Measurements from ENCODE around the gene HNRNPA1. TPM values are rescaled to one million over a fixed set of nuclear protein-coding genes. Genes with fewer than 3 reads are reported as not detected.

Gene HNRNPA1
- total and polyA plus RNA-seq, 9 of the 15 experiments (the other 6 are each of a cell fraction or from before 2014, with no cell fraction given), result 1,166 to 2,703 (median 1,815) TPM

DNA sequence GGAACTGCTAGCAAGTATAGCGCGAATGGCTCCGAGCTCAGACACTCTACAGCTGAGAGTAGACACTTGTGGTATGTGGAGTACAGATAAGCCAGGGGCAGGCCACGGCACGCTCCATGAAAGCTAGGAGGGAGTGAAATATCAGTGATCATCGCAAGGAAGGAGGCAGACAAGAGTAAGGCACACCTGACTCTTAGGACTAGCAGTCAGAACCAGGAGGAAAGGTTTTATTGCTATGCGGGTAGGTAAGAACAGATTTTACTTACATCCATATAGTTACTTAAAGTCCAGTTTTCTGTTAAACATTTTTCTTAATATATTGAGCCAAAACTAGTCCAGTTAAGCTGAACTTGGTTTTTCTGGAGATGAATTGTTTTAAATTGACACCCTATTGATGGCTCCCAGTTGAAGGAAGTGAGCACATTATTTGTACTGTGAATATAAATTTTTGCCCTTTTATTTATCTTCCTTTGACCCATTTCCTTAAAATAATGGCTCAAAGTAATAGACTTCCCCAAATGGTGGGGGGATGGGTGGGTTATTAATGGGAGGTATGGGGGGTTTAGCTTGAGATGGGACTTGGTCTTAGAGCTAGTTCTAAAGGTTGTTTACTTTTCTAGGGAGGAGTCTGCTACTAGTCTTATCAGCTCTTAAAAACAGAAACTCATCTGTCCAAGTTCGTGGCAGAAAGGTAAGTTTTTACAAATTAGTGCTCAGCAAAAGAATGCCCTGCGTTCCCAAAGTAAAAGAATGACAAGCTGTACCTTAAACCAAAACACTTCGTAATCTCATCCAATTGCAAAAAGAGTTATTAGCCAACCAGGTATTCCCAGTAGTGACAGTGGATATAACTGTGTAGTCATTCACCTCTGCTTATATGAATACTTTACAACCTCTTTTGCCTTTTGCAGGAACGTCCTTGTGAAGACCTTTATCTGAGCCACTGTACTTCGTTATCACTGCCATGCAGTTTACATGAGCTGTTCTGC, 5.8 kb downstream of the HNRNPA1 start:
- H3K4me2 ChIP-seq (ENCODE audit: insufficient read depth, low read length), result peak overlapping the region; percentile 99
- intact Hi-C loops (cut with micrococcal nuclease), result loop anchor here (5.0 kb wide), 1 partner anchor 64 kb away; no protein-coding TSS in a partner anchor
- WGBS (ENCODE audit: insufficient coverage, low coverage, missing lambda C conversion rate), result 3% methylated on average over 12 of the region's 12 CpGs
- H4K20me1 ChIP-seq (replicated peaks; ENCODE audit: control insufficient read depth, insufficient read depth, low read length), result peaks cover 61% of the 10 kb centered on the region
- peak overlapping the region; percentile 67 to 87; a peak in 3 of 4 replicates for H3K9ac ChIP-seq (ENCODE audit: insufficient read depth in 1 of 2, low read depth in 2 of 2, low read length in 2 of 2)
- FAIRE-seq, result peak; percentile 87
- peak overlapping the region; percentile 75 for H3K27ac ChIP-seq (ENCODE audit: extremely low read depth, low read depth, low read length)
- H3K9me1 ChIP-seq (ENCODE audit: control insufficient read depth, insufficient read depth, low read length), result no peaks in the 10 kb centered on the region
- ChIA-PET POLR2A (interaction anchor here (0.7 to 5.3 kb wide), 29 partner anchors 8 to 113 kb away, joined by 3 to 110 read pairs (median 5); partner anchors contain the start of genes COPZ1 and ZNF385A), CTCF (ENCODE audit: low intra/inter-chr PET ratio) (interaction anchor here (0.5 to 1.3 kb wide), 2 partner anchors 82 to 274 kb away, joined by 3 read pairs; no protein-coding TSS in a partner anchor)
- H3K9me3 ChIP-seq (replicated peaks; ENCODE audit: control insufficient read depth, insufficient read depth, low read depth, low read length), result no peaks in the 10 kb centered on the region
- no peak overlapping the region for H2AFZ ChIP-seq (ENCODE audit: low read depth, low read length)
- peak; percentile 73 for ATAC-seq
- H3K4me3 ChIP-seq, result peak overlapping the region; percentile 71; the same call in 1 of the 2 replicates
- peaks cover 96% of the 10 kb centered on the region for H3K36me3 ChIP-seq (ENCODE audit: control insufficient read depth, insufficient read depth, low read length)
- H3K4me1 ChIP-seq (replicated peaks in 1 of 2; ENCODE audit: control insufficient read depth in 2 of 2, insufficient read depth in 2 of 2, low read length in 2 of 2), result peaks cover 26 to 31% of the 10 kb centered on the region in 2 experiments; a peak in 4 of 5 replicates
- peaks cover 99% of the 10 kb centered on the region for H3K79me2 ChIP-seq (ENCODE audit: control insufficient read depth, insufficient read depth, low read length)
- peak in 3 of 4 experiments; percentile 35 to 89 (median 61) for DNase-seq (ENCODE audit: extremely low read depth in 1 of 4, low spot score in 3 of 4)
- no TSS peak for BruUV-seq (replicated peaks)
- in situ Hi-C loops (cut with MboI), result no loop called here
- no peaks in the 10 kb centered on the region for H3K27me3 ChIP-seq (ENCODE audit: control insufficient read depth in 2 of 2, insufficient read depth in 2 of 2, low read length in 2 of 2)
- TF ChIP-seq ZNF263 (CRISPR knock-in tag; IDR thresholded peaks at IDR 0.05; ENCODE audit: borderline replicate concordance), result no peak
- TF ChIP-seq RAD21 (CRISPR knock-in tag; conservative IDR thresholded peaks at IDR 0.05 in 1 of 2, IDR thresholded peaks at IDR 0.05 in 1 of 2), result peak in 1 of 2 experiments; percentile 10; a peak in 1 of 4 replicates
- no peak for TF ChIP-seq RBM15 (IDR thresholded peaks at IDR 0.05; ENCODE audit: insufficient read depth, low read length)
- TF ChIP-seq MCM2 (IDR thresholded peaks at IDR 0.05; ENCODE audit: low read depth), result no peak
- TF ChIP-seq ETV5 (CRISPR knock-in tag; IDR thresholded peaks at IDR 0.05; ENCODE audit: low read depth), result peak; percentile 31; the same call in 1 of the 2 replicates
- TF ChIP-seq POLR2B (IDR thresholded peaks at IDR 0.05; ENCODE audit: low read depth, partially characterized antibody), result peak; percentile 71
- TF ChIP-seq ZNF354B (CRISPR knock-in tag; IDR thresholded peaks at IDR 0.05), result no peak; the same call in 1 of the 2 replicates
- TF ChIP-seq CBFA2T2 (conservative IDR thresholded peaks at IDR 0.05), result peak; percentile 78
- no peak for TF ChIP-seq PRMT5 (CRISPR knock-in tag; IDR thresholded peaks at IDR 0.05)
- no peak for TF ChIP-seq NCOA2 (IDR thresholded peaks at IDR 0.05; ENCODE audit: partially characterized antibody in 2 of 2)
- no peak for TF ChIP-seq ZNF444 (CRISPR knock-in tag; IDR thresholded peaks at IDR 0.05)
- TF ChIP-seq CTBP1 (IDR thresholded peaks at IDR 0.05; ENCODE audit: borderline replicate concordance), result peak; percentile 88
- no peak for TF ChIP-seq KDM4B (IDR thresholded peaks at IDR 0.05; ENCODE audit: borderline replicate concordance in 2 of 2, low read depth in 1 of 2)

Data from K562 (cell line).